Esophagus muscularis mucosa (tissue), 4 donors: Measurements from ENCODE around the gene SFT2D2.

Source experiments
- EP300 ChIP-seq: sonication (generic); formaldehyde crosslinking; IDR thresholded peaks from one replicate; pipeline ENCODE4 v1.6.1; 2017; ENCODE audit warnings: antibody characterized with exemption
- POLR2A ChIP-seq: fragments of 450-650 bp; IDR thresholded peaks from one replicate; pipeline ENCODE4 v1.6.1; 2017; ENCODE audit warnings: antibody characterized with exemption, moderate library complexity, mild to moderate bottlenecking, low read depth
- POLR2AphosphoS5 ChIP-seq, 2 donors: sonication (generic); formaldehyde crosslinking; IDR thresholded peaks; one replicate each; pipeline ENCODE4 v1.6.1; 2017; ENCODE audit warnings: antibody characterized with exemption in 2 of 2
- TF ChIP-seq, protein P1 (sequence below), 3 experiments: fragments of 200-600 bp in 2 of 3; fragments of 450-650 bp in 1 of 3; sonication (generic) in 2 of 3; IDR thresholded peaks; one replicate each; pipeline ENCODE4 v1.5.1; 2017 to 2019; ENCODE audit warnings: antibody characterized with exemption in 3 of 3, mild to moderate bottlenecking in 2 of 3, moderate library complexity in 1 of 3

DNA sequence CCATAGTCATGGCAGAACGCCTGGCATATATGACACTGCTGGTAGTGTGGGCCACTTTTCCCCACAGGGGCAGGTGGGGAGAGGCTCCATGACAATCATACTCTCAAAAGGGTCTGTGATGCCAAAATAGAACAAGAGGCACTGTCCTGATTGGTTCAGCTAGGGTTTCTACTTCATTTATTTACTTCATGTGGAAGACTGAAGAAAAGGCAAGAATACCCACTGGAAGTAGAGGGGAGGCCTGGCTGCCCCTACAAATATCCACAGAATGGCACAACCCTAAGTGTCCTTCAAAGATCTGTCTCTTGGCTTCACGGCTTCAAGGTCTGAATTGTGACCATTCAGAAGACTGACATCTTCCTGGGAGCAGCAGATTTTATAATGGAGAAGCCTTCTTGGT is 4.5 kb upstream of the SFT2D2 start:
- TF ChIP-seq, protein P1, sequence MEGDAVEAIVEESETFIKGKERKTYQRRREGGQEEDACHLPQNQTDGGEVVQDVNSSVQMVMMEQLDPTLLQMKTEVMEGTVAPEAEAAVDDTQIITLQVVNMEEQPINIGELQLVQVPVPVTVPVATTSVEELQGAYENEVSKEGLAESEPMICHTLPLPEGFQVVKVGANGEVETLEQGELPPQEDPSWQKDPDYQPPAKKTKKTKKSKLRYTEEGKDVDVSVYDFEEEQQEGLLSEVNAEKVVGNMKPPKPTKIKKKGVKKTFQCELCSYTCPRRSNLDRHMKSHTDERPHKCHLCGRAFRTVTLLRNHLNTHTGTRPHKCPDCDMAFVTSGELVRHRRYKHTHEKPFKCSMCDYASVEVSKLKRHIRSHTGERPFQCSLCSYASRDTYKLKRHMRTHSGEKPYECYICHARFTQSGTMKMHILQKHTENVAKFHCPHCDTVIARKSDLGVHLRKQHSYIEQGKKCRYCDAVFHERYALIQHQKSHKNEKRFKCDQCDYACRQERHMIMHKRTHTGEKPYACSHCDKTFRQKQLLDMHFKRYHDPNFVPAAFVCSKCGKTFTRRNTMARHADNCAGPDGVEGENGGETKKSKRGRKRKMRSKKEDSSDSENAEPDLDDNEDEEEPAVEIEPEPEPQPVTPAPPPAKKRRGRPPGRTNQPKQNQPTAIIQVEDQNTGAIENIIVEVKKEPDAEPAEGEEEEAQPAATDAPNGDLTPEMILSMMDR (IDR thresholded peaks at IDR 0.05) = no peak
- TF ChIP-seq POLR2A (no peak), POLR2AphosphoS5 (IDR thresholded peaks at IDR 0.05) (no peak), EP300 (no peak)
